Thyroid gland (tissue), 4 donors: ENCODE measurements around the gene SMARCB1. TPM values are rescaled to one million over a fixed set of nuclear protein-coding genes. Genes with fewer than 3 reads are reported as not detected.

Source experiments
- DNase-seq, 2 donors: peaks; one replicate each; pipeline ENCODE4 v3.0.0-alpha.2; 2019
- H3K27ac ChIP-seq, 3 donors: fragments of 200-600 bp; sonication (generic); 1 replicate in 2 of 3; 2 replicates in 1 of 3; pipeline ENCODE4 v1.5.1; 2016 to 2019; ENCODE audit warnings: mild to moderate bottlenecking in 1 of 3, moderate library complexity in 1 of 3
- H3K27me3 ChIP-seq: fragments of 200-600 bp; sonication (generic); one replicate; pipeline ENCODE4 v1.5.1; 2019
- H3K36me3 ChIP-seq, 2 donors: fragments of 200-600 bp; sonication (generic); one replicate each; pipeline ENCODE4 v1.5.1; 2016 to 2019
- H3K4me1 ChIP-seq, 2 donors: fragments of 200-600 bp; sonication (generic); one replicate each; pipeline ENCODE4 v1.5.1; 2017 to 2019
- H3K4me3 ChIP-seq, 3 donors: fragments of 200-600 bp; sonication (generic); replicated peaks in 1 of 3; 1 replicate in 2 of 3; 2 replicates in 1 of 3; pipeline ENCODE4 v1.5.1; 2016; ENCODE audit warnings: mild to moderate bottlenecking in 1 of 3
- H3K9me3 ChIP-seq: fragments of 200-600 bp; sonication (generic); one replicate; pipeline ENCODE4 v1.5.1; 2017
- CTCF ChIP-seq, 6 experiments: fragments of 200-600 bp in 3 of 6; fragments of 450-650 bp in 3 of 6; sonication (generic) in 3 of 6; IDR thresholded peaks; one replicate each; pipeline ENCODE4 v1.5.1; 2016 to 2019; ENCODE audit warnings: antibody characterized with exemption in 6 of 6, mild to moderate bottlenecking in 2 of 6, inconsistent platforms in 1 of 6, moderate library complexity in 1 of 6
- POLR2A ChIP-seq, 2 donors: fragments of 450-650 bp; IDR thresholded peaks; one replicate each; pipeline ENCODE4 v1.6.1; 2017; ENCODE audit warnings: antibody characterized with exemption in 2 of 2, mild to moderate bottlenecking in 2 of 2, moderate library complexity in 1 of 2
- WGBS, 2 donors: methylation state at CpG; one replicate each; pipeline ENCODE4 v1.1.5; 2017; 5-methylcytosine and 5-hydroxymethylcytosine counted together
- intact Hi-C: fragments of 100-400 bp; cut with DNase I; formaldehyde crosslinking; loops from one replicate; pipeline ENCODE4 v1.15.1; 2023
- small RNA-seq: library from RNA; depleted of rRNA; stranded (forward); fragments of <200 nt; gene quantifications from one replicate; pipeline ENCODE3, GENCODE V24; 2016
- total RNA-seq, 4 donors: library from RNA; depleted of rRNA; stranded (reverse); fragments of >200 nt; gene quantifications; one replicate each; pipeline ENCODE4 v1.2.3, GENCODE V29; 2016

SMARCB1 gene
- total RNA-seq, 4 donors from 2014 or later: 59.8 to 107 (median 75.4) TPM

- no peak for DNase-seq
- Histone ChIP-seq H3K27me3 (no peaks in the 10 kb centered on the region), H3K4me1 (no peaks in the 10 kb centered on the region), H3K36me3 (no peaks in the 10 kb centered on the region), H3K4me3 (no peak overlapping the region), H3K9me3 (no peaks in the 10 kb centered on the region), H3K27ac (no peak overlapping the region)
- intact Hi-C loops: no loop called here
- WGBS, 2 donors: 90 to 98% methylated on average over 9 of the region's 9 CpGs
- TF ChIP-seq POLR2A (IDR thresholded peaks at IDR 0.05) (no peak), CTCF (IDR thresholded peaks at IDR 0.05) (no peak)
Measured at GRCh38 chr22:23883658-23884057, 96.9 kb downstream of the SMARCB1 start.

- intact Hi-C loops: no loop called here
- no peaks in the 10 kb centered on the region for H3K27me3 ChIP-seq
- H3K9me3 ChIP-seq: no peaks in the 10 kb centered on the region
- TF ChIP-seq POLR2A (IDR thresholded peaks at IDR 0.05): no peak
- TF ChIP-seq CTCF (IDR thresholded peaks at IDR 0.05): no peak
- no peak for DNase-seq
- H3K27ac ChIP-seq: no peak overlapping the region
- no peaks in the 10 kb centered on the region for H3K36me3 ChIP-seq
- no peak overlapping the region for H3K4me3 ChIP-seq
- WGBS, 2 donors: 91 to 95% methylated on average over 8 to 9 of the region's 9 CpGs
- no peaks in the 10 kb centered on the region for H3K4me1 ChIP-seq
Measured at GRCh38 chr22:23884140-23884539, 97.4 kb downstream of the SMARCB1 start.

Small RNA genes lying within 50 kb of the gene (small RNA-seq; reads per million reads assigned to genes)
- not detected for gene RN7SL268P

Other genes with a start within 250 kb of the SMARCB1 start
- not detected for gene IGLL1, start 206.7 kb upstream of the SMARCB1 start, total RNA-seq
- under 1 TPM in 1 of 4 donors, not detected in 3; 0.56 TPM for gene DRICH1, start 154.6 kb upstream of the SMARCB1 start, total RNA-seq
- 1 to 10 TPM in 1 of 4 donors, under 1 TPM in 1, not detected in 2; 0.25 to 1.3 TPM for gene RGL4, start 96.0 kb upstream of the SMARCB1 start, total RNA-seq
- gene ZNF70, start 35.9 kb upstream of the SMARCB1 start, total RNA-seq: 10 to 100 TPM in 1 of 4 donors, 1 to 10 TPM in 3; 5.0 to 10.7 (median 7.4) TPM
- not detected for gene VPREB3, start 32.5 kb upstream of the SMARCB1 start, total RNA-seq
- not detected for gene C22orf15, start 24.0 kb upstream of the SMARCB1 start, total RNA-seq
- 100 to 1,000 TPM in 1 of 4 donors, 10 to 100 TPM in 2, 1 to 10 TPM in 1; 9.4 to 154 (median 47.0) TPM for gene CHCHD10, start 19.0 kb upstream of the SMARCB1 start, total RNA-seq
- gene MMP11, start 14.1 kb upstream of the SMARCB1 start, total RNA-seq: 1 to 10 TPM in 3 of 4 donors, under 1 TPM in 1; 0.38 to 2.3 (median 1.7) TPM
- 10 to 100 TPM in 1 of 4 donors, 1 to 10 TPM in 3; 1.6 to 15.9 (median 4.1) TPM for gene DERL3, start 52.0 kb downstream of the SMARCB1 start, total RNA-seq
- gene SLC2A11, start 70.9 kb downstream of the SMARCB1 start, total RNA-seq: 10 to 100 TPM; 17.5 to 30.0 (median 24.3) TPM
- 100 to 1,000 TPM; 342 to 807 (median 472) TPM for gene MIF, start 107.4 kb downstream of the SMARCB1 start, total RNA-seq
- gene GSTT2B, start 174.2 kb downstream of the SMARCB1 start, total RNA-seq: 10 to 100 TPM in 2 of 4 donors, 1 to 10 TPM in 1, under 1 TPM in 1; 0.93 to 13.8 (median 6.2) TPM
- 1 to 10 TPM in 2 of 4 donors, under 1 TPM in 1, not detected in 1; 0.27 to 1.7 (median 1.4) TPM for gene DDTL, start 179.9 kb downstream of the SMARCB1 start, total RNA-seq
- gene DDT, start 187.5 kb downstream of the SMARCB1 start, total RNA-seq: 100 to 1,000 TPM in 3 of 4 donors, 10 to 100 TPM in 1; 53.5 to 162 (median 106) TPM
- gene GSTT2, start 193.2 kb downstream of the SMARCB1 start, total RNA-seq: 1 to 10 TPM in 1 of 4 donors, under 1 TPM in 1, not detected in 2; 0.40 to 1.9 TPM
- not detected for gene GSTT4, start 218.5 kb downstream of the SMARCB1 start, total RNA-seq
- 100 to 1,000 TPM in 3 of 4 donors, 10 to 100 TPM in 1; 48.1 to 116 (median 103) TPM for gene CABIN1, start 224.3 kb downstream of the SMARCB1 start, total RNA-seq